ENCODE results near the gene SNAI1. TPM values are rescaled to one million over a fixed set of nuclear protein-coding genes. Genes with fewer than 3 reads are reported as not detected.

Gene SNAI1
- total RNA-seq, 1 donor from 2014 or later, result 5.8 TPM

DNA sequence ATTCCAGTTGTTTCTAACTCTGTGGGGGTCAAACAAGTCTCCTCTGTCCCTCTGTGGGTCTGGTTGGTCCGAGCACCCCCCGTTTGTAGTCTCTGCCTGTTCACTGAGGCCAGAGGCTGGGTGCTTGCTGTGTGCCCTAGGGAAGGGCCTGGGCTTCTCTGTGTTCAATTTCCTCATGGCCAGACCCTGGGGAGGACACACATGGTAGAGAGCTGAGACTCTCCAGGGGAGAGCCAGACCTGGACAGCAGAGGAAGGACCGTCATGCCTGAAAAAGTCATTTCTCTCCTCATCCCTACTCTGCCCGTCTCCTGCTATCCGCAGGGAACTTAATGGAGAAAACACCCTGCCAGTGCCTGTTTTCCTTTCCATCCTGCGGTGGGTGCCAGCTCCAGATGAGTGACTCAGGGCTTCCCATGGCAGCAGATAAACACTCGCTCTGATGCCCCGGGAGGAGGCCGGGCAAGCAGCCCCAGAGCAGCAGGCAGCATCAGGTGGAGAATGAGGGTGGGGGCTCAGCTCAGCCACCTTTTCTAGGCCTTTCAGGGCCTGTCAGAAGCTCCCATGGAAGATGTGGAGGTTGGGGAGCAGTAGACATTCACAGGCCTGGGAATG, 51.9 kb downstream of the SNAI1 start:
- no peak for DNase-seq (ENCODE audit: low spot score)

DNA sequence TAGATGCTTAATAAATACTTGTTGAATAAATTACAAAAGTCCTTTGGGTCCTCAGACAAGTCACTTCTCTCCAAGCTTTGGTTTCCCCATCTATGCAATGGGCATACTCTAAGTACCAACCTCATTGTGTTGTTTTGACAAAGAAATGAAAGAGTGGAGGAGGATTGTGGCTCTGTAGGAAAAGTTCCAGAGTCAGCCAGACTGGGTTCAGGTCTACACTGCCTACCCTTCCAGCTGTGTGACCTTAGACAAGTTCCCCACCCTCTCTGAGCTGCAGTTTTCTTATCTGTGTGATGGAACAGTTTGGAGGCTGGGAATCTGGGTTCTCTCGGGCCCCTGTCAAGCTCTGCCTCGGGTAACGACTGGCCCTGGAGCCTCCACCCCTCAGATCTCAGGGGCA, 53.9 kb downstream of the SNAI1 start:
- no peak for DNase-seq (ENCODE audit: low spot score)

DNA sequence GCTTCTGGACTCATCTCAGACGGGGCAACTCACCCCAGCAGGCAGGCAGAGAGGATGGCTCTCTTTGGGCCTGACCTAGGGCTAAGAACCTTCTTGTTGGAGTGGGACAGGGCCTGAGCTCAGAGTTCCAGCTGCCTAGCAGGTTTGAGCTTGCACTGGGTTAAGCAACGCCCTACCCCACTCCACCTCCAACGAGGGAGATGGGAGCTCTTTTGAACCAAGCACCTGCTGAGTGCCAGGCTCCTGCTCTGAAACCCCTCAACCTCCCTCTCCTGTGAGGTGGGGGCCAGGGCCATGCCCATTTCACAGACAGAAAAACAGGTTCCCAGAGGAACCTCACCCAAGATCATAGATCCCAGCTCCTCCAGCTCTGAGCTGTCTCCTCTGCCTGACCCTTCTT, 54.3 kb downstream of the SNAI1 start:
- DNase-seq (ENCODE audit: low spot score), result no peak

DNA sequence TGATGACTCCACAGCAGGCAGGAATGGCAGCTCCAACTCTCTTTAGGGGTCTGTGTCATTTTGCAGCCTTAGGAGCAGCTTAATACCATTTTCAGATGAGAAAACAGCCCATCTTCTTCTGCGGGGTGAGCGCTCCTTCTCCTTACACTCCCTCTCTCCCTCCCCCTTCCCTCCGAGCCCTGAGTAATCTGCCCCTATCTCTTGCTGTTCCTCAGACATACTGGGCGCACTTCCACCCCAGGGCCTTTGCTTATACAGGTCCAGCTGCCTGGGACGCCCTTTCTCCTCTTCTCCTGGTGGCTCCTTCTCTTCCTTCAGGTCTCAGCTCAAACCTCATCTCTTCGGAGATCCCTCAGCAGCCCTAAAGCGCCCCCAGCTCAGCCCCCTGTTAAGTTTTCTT, 54.8 kb downstream of the SNAI1 start:
- no peak for DNase-seq (ENCODE audit: low spot score)

GRCh38 chr20:50038169-50038568, 55.4 kb downstream of the SNAI1 start:
- no peak for DNase-seq (ENCODE audit: low spot score)

Other genes starting within 250 kb of the SNAI1 start
- gene SLC9A8, start 170.2 kb upstream of the SNAI1 start, total RNA-seq, result 35.0 TPM
- gene SPATA2, start 67.5 kb upstream of the SNAI1 start, total RNA-seq, result 8.0 TPM
- gene RNF114, start 46.6 kb upstream of the SNAI1 start, total RNA-seq, result 68.7 TPM
- 120 TPM for gene UBE2V1, start 130.2 kb downstream of the SNAI1 start, total RNA-seq
- 31.3 TPM for gene PEDS1, start 170.7 kb downstream of the SNAI1 start, total RNA-seq
- 59.3 TPM for gene CEBPB, start 207.8 kb downstream of the SNAI1 start, total RNA-seq